NCI-H2196 (cell line): ENCODE results near the gene CHRM1.

Experiments
- DNase-seq: peaks from one replicate; lab custom pipeline; 2025; ENCODE audit not compliant: unreplicated experiment; lab: John Stamatoyannopoulos, UW

The CHRM1 gene

DNA sequence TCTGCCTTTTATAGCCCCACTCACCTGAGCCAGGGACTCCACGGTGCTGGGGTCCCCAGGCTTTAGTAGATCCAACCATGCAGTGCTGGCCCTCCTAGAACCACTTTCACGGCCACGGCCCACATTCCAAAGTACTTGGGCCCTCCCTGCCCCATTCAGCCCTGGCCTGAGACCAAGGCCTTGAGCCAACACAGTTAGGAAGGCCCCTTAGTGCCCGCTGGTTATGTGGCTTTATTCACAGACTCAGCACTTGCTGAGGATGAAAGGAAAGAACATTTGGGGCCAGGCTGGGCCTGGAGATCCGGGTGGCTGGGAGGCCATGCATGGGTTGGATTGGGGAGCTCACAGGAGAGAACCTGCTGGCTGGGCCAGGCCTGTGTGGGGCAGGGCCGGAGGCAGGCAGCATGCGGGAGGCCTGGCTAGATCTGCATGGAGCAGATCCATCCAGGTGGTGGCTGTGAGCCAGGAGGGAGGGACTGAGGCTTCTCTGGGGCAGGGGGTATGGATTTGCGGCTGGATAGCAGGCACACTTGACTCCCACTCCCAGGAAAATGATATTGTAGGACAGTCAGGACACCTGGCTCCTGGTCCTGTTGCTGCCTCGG lies 12.6 kb downstream of the CHRM1 start:
- DNase-seq = no peak

DNA sequence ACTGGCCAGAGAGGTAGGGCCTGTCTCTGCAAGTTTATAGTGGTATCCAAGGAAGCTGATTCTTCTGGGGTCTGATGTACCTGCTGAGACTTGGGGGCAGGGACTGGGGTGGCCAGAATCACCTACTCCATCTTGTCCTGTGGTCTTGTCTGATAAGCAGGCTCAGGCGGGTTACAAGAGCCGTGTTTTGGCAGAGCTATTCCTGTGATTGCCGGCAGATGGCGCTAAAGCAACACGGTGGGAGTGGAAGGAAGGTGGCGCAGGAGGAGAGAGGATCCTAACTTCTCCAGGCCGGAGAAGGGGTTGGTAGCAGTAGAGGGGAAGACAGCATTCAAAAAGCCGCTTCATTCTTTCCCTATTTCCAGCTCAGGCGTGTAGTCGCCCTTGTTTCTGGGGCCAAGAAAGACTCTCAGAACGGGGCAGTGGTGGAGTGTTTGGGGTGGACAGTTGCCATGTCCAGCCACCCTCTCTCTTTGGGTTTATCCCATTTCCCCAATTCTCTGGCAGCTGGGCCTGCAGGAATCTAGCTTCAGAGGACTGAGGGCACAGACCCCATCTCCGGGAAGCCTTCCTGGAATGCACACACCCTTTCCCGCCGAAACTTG lies 15.1 kb downstream of the CHRM1 start:
- DNase-seq = peak; percentile 85

- no peak for DNase-seq
Observed at GRCh38 chr11:62905296-62905695, 15.9 kb downstream of the CHRM1 start.

DNA sequence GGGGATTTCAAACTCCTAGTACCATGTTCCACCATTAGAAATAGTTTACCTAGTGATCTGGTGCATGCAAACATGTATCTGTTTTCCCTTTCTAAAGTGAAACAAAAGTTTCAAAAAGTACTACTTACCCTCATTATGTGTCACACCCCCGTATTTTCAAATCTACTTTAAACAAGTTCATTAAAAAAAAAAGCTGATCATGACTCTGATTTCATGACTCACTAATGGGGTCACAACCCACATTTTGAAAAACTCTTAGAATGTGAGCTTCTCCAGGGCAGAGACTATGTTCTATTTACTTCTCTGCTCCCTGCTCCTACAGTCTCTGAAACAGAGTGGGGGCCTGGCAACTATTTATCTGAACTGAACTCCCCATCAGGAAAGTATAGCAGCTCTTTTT lies 18.2 kb downstream of the CHRM1 start:
- DNase-seq = no peak

- DNase-seq = no peak
Observed at GRCh38 chr11:62898027-62898426, 23.1 kb downstream of the CHRM1 start.

GRCh38 chr11:62897311-62897710 lies 23.9 kb downstream of the CHRM1 start:
- no peak for DNase-seq

GRCh38 chr11:62896049-62896448 lies 25.1 kb downstream of the CHRM1 start:
- no peak for DNase-seq

- DNase-seq = no peak
Observed at GRCh38 chr11:62895501-62895900, 25.7 kb downstream of the CHRM1 start.

- DNase-seq = no peak
Observed at GRCh38 chr11:62892077-62892922, 28.9 kb downstream of the CHRM1 start.

GRCh38 chr11:62889484-62890437 lies 31.4 kb downstream of the CHRM1 start:
- DNase-seq = peak; percentile 21

GRCh38 chr11:62889126-62889483 lies 32.1 kb downstream of the CHRM1 start:
- no peak for DNase-seq

DNA sequence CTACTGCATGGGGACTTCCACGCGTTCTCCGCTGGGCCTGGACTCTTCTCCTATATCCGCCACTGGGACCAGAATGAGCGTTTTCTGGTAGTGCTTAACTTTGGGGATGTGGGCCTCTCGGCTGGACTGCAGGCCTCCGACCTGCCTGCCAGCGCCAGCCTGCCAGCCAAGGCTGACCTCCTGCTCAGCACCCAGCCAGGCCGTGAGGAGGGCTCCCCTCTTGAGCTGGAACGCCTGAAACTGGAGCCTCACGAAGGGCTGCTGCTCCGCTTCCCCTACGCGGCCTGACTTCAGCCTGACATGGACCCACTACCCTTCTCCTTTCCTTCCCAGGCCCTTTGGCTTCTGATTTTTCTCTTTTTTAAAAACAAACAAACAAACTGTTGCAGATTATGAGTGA lies 32.8 kb downstream of the CHRM1 start:
- no peak for DNase-seq

- DNase-seq = no peak
Observed at GRCh38 chr11:62885137-62885750, 35.9 kb downstream of the CHRM1 start.

GRCh38 chr11:62883673-62884072 lies 37.5 kb downstream of the CHRM1 start:
- no peak for DNase-seq

DNA sequence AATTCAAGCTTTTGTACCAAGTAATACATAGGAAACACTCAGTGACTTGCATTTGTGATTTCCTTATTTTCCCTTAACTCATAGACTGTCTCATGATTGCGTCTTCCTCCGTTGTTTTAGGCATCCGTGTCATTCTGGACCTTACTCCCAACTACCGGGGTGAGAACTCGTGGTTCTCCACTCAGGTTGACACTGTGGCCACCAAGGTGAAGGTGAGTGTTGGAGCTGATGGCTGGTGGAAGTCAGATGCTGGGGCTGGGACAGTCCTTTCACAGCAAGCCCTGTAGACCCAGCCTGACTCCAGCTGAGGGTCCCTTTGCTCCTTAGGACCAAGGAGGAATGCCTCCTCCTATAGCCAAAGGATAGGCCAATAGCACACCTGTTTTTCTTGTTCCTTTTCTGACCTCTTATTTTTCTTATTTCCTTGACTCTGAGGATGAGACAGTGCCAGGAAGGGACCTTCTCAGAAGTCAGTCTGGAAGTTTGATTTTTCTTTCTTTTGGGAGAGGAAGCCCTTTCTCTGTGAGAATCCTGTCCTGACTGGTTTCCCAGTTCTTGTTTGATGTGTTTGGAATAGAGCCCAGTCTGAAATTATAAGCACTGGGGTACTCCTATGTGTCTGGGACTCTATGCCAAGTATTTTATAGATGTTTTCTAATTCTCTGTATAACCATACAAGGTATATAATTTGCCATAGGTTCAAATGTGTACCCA lies 38.2 kb downstream of the CHRM1 start:
- DNase-seq = no peak

- no peak for DNase-seq
Observed at GRCh38 chr11:62882431-62882749, 38.8 kb downstream of the CHRM1 start.

DNA sequence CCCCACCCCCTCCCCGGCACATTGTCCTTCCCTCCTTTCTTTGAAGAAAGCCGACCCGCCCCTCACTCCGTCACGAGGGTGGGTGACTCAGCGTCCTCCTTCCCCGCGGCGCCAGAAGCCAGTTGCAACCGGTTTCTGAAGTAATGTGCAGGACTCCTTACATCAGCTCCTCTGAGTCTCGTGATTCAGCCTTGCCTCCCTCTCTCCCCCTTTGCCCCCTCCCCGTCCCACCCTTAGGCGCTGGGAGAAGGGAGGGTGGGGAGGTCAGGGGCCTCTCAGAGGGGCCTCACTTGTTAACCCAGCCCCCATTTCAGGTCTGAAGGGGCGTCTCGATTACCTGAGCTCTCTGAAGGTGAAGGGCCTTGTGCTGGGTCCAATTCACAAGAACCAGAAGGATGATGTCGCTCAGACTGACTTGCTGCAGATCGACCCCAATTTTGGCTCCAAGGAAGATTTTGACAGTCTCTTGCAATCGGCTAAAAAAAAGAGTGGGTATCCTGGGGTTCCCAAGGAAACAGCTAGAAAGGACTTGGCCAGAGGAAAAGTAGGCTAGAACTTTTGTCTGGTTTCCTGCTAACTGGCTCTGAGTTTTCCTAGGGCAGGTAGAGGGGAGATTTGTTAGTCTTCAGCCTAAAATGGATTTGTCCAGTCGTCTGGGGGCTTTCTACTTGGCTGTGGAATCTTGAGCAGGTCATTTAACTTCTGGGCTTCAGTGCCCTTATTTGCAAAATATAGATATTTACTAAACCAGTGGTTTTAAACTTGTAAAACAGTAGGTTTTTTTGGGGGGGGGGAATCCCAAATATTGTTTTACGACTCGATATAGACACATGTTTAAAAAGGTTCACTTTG lies 39.4 kb downstream of the CHRM1 start:
- peak; percentile 93 for DNase-seq

- DNase-seq = peak; percentile 91
Observed at GRCh38 chr11:62880803-62881578, 40.2 kb downstream of the CHRM1 start, which contains the start of gene SLC3A2. Gene SLC3A2, plus strand, starts transcription at chr11:62880896. Its CDS starts 128 bp downstream, at chr11:62881024.
